HEK293 (cell line): ENCODE measurements around the gene C11orf21.

Experiments used
- ATF2 ChIP-seq: fragments of 450-650 bp; formaldehyde crosslinking; IDR thresholded peaks from 2 replicates; pipeline ENCODE4 v1.5.1; 2016; ENCODE audit warnings: missing biosample characterization, missing genetic modification characterization, low read depth
- RBAK ChIP-seq: fragments of 450-650 bp; formaldehyde crosslinking; IDR thresholded peaks from 2 replicates; pipeline ENCODE4 v1.5.1; 2016; ENCODE audit warnings: missing biosample characterization, missing genetic modification characterization
- SP3 ChIP-seq: fragments of 450-650 bp; formaldehyde crosslinking; IDR thresholded peaks from 2 replicates; pipeline ENCODE4 v1.5.1; 2016; ENCODE audit warnings: missing biosample characterization, missing genetic modification characterization
- ZNF621 ChIP-seq: fragments of 450-650 bp; formaldehyde crosslinking; IDR thresholded peaks from 2 replicates; pipeline ENCODE4 v1.5.1; 2017; ENCODE audit warnings: missing biosample characterization, missing genetic modification characterization
- ZNF747 ChIP-seq: fragments of 450-650 bp; formaldehyde crosslinking; IDR thresholded peaks from 2 replicates; pipeline ENCODE4 v1.5.1; 2016; ENCODE audit warnings: missing biosample characterization, missing genetic modification characterization
- ZNF830 ChIP-seq: fragments of 450-650 bp; IDR thresholded peaks from 2 replicates; pipeline ENCODE4 v1.5.0; 2018; ENCODE audit warnings: missing biosample characterization, missing genetic modification characterization, low read depth, mild to moderate bottlenecking, moderate library complexity
- TF ChIP-seq, protein P1 (sequence below): fragments of 450-650 bp; formaldehyde crosslinking; IDR thresholded peaks from 2 replicates; pipeline ENCODE4 v1.5.1; 2016; ENCODE audit warnings: missing biosample characterization, missing genetic modification characterization

GRCh38 chr11:2314525-2315394, 13.0 kb upstream of the C11orf21 start:
- no peak for TF ChIP-seq ZNF621
- TF ChIP-seq, protein P1, sequence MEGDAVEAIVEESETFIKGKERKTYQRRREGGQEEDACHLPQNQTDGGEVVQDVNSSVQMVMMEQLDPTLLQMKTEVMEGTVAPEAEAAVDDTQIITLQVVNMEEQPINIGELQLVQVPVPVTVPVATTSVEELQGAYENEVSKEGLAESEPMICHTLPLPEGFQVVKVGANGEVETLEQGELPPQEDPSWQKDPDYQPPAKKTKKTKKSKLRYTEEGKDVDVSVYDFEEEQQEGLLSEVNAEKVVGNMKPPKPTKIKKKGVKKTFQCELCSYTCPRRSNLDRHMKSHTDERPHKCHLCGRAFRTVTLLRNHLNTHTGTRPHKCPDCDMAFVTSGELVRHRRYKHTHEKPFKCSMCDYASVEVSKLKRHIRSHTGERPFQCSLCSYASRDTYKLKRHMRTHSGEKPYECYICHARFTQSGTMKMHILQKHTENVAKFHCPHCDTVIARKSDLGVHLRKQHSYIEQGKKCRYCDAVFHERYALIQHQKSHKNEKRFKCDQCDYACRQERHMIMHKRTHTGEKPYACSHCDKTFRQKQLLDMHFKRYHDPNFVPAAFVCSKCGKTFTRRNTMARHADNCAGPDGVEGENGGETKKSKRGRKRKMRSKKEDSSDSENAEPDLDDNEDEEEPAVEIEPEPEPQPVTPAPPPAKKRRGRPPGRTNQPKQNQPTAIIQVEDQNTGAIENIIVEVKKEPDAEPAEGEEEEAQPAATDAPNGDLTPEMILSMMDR (tag by site-specific recombination) = no peak
- no peak for TF ChIP-seq ZNF830
- TF ChIP-seq ATF2 (tag by site-specific recombination) = no peak
- TF ChIP-seq SP3 (tag by site-specific recombination) = 0 out of 2 replicates have a peak, but pooled peaks have one; percentile 15
- TF ChIP-seq RBAK = no peak
- TF ChIP-seq ZNF747 (tag by site-specific recombination) = no peak
